Activated naive CD8-positive, alpha-beta T cell (primary cell): Measurements from ENCODE around the gene ZFC3H1.
A peak's percentile ranks its signal among the peaks of the same experiment; 100 is the strongest.
"Not testable (repeated sequence)": the region's sequence is repeated elsewhere in the genome, so short reads cannot be mapped to it uniquely, and the experiment has no call there.

Source experiments
- H3K27ac Mint-ChIP-seq: one replicate; pipeline ENCODE4 v1.8.0; 2021; ENCODE audit warnings: mixed read lengths
- H3K27me3 Mint-ChIP-seq: one replicate; pipeline ENCODE4 v1.8.0; 2021; ENCODE audit warnings: mixed read lengths
- H3K36me3 Mint-ChIP-seq: one replicate; pipeline ENCODE4 v1.8.0; 2021; ENCODE audit warnings: mixed read lengths
- H3K4me1 Mint-ChIP-seq: one replicate; pipeline ENCODE4 v1.8.0; 2021; ENCODE audit warnings: low read depth, mixed read lengths
- H3K4me3 Mint-ChIP-seq: one replicate; pipeline ENCODE4 v1.8.0; 2021; ENCODE audit warnings: mild to moderate bottlenecking, mixed read lengths
- H3K9me3 Mint-ChIP-seq: one replicate; pipeline ENCODE4 v1.8.0; 2021; ENCODE audit warnings: low read depth, mixed read lengths

The ZFC3H1 gene

GRCh38 chr12:71663561-71664410 lies at the start of gene ZFC3H1, which contains the start of gene THAP2:
Gene ZFC3H1 (minus strand): TSS chr12:71663848. CDS start chr12:71663610, 238 bp downstream.
Gene THAP2 (plus strand): TSS chr12:71664301. CDS start chr12:71664510, 209 bp downstream.
- H3K27ac Mint-ChIP-seq: peak within 1 kb of the TSS; percentile 99
- H3K4me1 Mint-ChIP-seq: peaks cover 51% of the 10 kb centered on the region
- H3K4me3 Mint-ChIP-seq: peak within 1 kb of the TSS; percentile 98
- no peaks in the 10 kb centered on the region for H3K27me3 Mint-ChIP-seq
- H3K36me3 Mint-ChIP-seq: peaks cover 25% of the 10 kb centered on the region
- peaks cover 6% of the 10 kb centered on the region for H3K9me3 Mint-ChIP-seq

- Mint-ChIP-seq H3K4me3 (no peak overlapping the region), H3K4me1 (peaks cover 5% of the 10 kb centered on the region), H3K36me3 (peaks cover 26% of the 10 kb centered on the region), H3K27ac (no peak overlapping the region), H3K9me3 (peaks cover 34% of the 10 kb centered on the region), H3K27me3 (no peaks in the 10 kb centered on the region)
Observed at GRCh38 chr12:71710276-71711125, 46.9 kb upstream of the ZFC3H1 start.

- H3K27ac Mint-ChIP-seq: no peak overlapping the region
- no peak overlapping the region for H3K4me3 Mint-ChIP-seq
- H3K4me1 Mint-ChIP-seq: peaks cover 5% of the 10 kb centered on the region
- peaks cover 29% of the 10 kb centered on the region for H3K36me3 Mint-ChIP-seq
- H3K9me3 Mint-ChIP-seq: peaks cover 20% of the 10 kb centered on the region
- no peaks in the 10 kb centered on the region for H3K27me3 Mint-ChIP-seq
Observed at GRCh38 chr12:71708658-71709057, 45.0 kb upstream of the ZFC3H1 start.

- Mint-ChIP-seq H3K27ac (no peak overlapping the region), H3K4me3 (no peak overlapping the region), H3K27me3 (no peaks in the 10 kb centered on the region), H3K9me3 (no peaks in the 10 kb centered on the region), H3K36me3 (peaks cover 17% of the 10 kb centered on the region), H3K4me1 (peaks cover 5% of the 10 kb centered on the region)
Observed at GRCh38 chr12:71704920-71705319, 41.3 kb upstream of the ZFC3H1 start.

- Mint-ChIP-seq H3K27ac (no peak overlapping the region), H3K9me3 (no peaks in the 10 kb centered on the region), H3K4me3 (no peak overlapping the region), H3K4me1 (peaks cover 4% of the 10 kb centered on the region), H3K27me3 (no peaks in the 10 kb centered on the region), H3K36me3 (peaks cover 11% of the 10 kb centered on the region)
Observed at GRCh38 chr12:71703206-71703605, 39.6 kb upstream of the ZFC3H1 start.

GRCh38 chr12:71702590-71702989 lies 38.9 kb upstream of the ZFC3H1 start:
- Mint-ChIP-seq H3K36me3 (peaks cover 10% of the 10 kb centered on the region), H3K27ac (no peak overlapping the region), H3K4me3 (no peak overlapping the region)

GRCh38 chr12:71702181-71702580 lies 38.5 kb upstream of the ZFC3H1 start:
- H3K27ac Mint-ChIP-seq, H3K27me3 Mint-ChIP-seq, H3K4me1 Mint-ChIP-seq, H3K9me3 Mint-ChIP-seq, H3K4me3 Mint-ChIP-seq, H3K36me3 Mint-ChIP-seq: not testable (repeated sequence)

More at GRCh38 chr12:71702590-71702989, 38.9 kb upstream of the ZFC3H1 start:
- no peaks in the 10 kb centered on the region for H3K4me1 Mint-ChIP-seq
- no peaks in the 10 kb centered on the region for H3K9me3 Mint-ChIP-seq
- H3K27me3 Mint-ChIP-seq: no peaks in the 10 kb centered on the region

GRCh38 chr12:71695782-71696181 lies 32.1 kb upstream of the ZFC3H1 start:
- Mint-ChIP-seq H3K27me3 (no peaks in the 10 kb centered on the region), H3K27ac (no peak overlapping the region)

GRCh38 chr12:71694099-71694820 lies 30.6 kb upstream of the ZFC3H1 start:
- H3K27me3 Mint-ChIP-seq: no peaks in the 10 kb centered on the region
- H3K4me1 Mint-ChIP-seq: peaks cover 20% of the 10 kb centered on the region
- H3K27ac Mint-ChIP-seq: no peak overlapping the region
- peaks cover 9% of the 10 kb centered on the region for H3K36me3 Mint-ChIP-seq
- H3K4me3 Mint-ChIP-seq: no peak overlapping the region
- no peaks in the 10 kb centered on the region for H3K9me3 Mint-ChIP-seq

More at GRCh38 chr12:71695782-71696181, 32.1 kb upstream of the ZFC3H1 start:
- peaks cover 12% of the 10 kb centered on the region for H3K4me1 Mint-ChIP-seq
- no peaks in the 10 kb centered on the region for H3K9me3 Mint-ChIP-seq
- peaks cover 12% of the 10 kb centered on the region for H3K36me3 Mint-ChIP-seq
- H3K4me3 Mint-ChIP-seq: no peak overlapping the region

- H3K4me3 Mint-ChIP-seq, H3K36me3 Mint-ChIP-seq, H3K9me3 Mint-ChIP-seq, H3K27me3 Mint-ChIP-seq, H3K27ac Mint-ChIP-seq: not testable (repeated sequence)
- peaks cover 24% of the 10 kb centered on the region for H3K4me1 Mint-ChIP-seq
Observed at GRCh38 chr12:71693651-71694050, 30.0 kb upstream of the ZFC3H1 start.

- no peak overlapping the region for H3K4me3 Mint-ChIP-seq
- H3K4me1 Mint-ChIP-seq: peaks cover 30% of the 10 kb centered on the region
- H3K36me3 Mint-ChIP-seq: peaks cover 7% of the 10 kb centered on the region
- H3K9me3 Mint-ChIP-seq: no peaks in the 10 kb centered on the region
- no peaks in the 10 kb centered on the region for H3K27me3 Mint-ChIP-seq
- H3K27ac Mint-ChIP-seq: no peak overlapping the region
Observed at GRCh38 chr12:71693126-71693525, 29.5 kb upstream of the ZFC3H1 start.

- no peaks in the 10 kb centered on the region for H3K9me3 Mint-ChIP-seq
- H3K36me3 Mint-ChIP-seq: peaks cover 5% of the 10 kb centered on the region
- H3K4me3 Mint-ChIP-seq: no peak overlapping the region
- H3K4me1 Mint-ChIP-seq: peaks cover 41% of the 10 kb centered on the region
- H3K27me3 Mint-ChIP-seq: no peaks in the 10 kb centered on the region
- H3K27ac Mint-ChIP-seq: no peak overlapping the region
Observed at GRCh38 chr12:71691504-71692129, 28.0 kb upstream of the ZFC3H1 start.

- Mint-ChIP-seq H3K36me3 (no peaks in the 10 kb centered on the region), H3K4me1 (peaks cover 44% of the 10 kb centered on the region), H3K27ac (no peak overlapping the region), H3K4me3 (peak overlapping the region; percentile 6), H3K27me3 (no peaks in the 10 kb centered on the region), H3K9me3 (no peaks in the 10 kb centered on the region)
Observed at GRCh38 chr12:71688961-71689570, 25.4 kb upstream of the ZFC3H1 start.

- not testable (repeated sequence) for H3K27ac Mint-ChIP-seq, H3K27me3 Mint-ChIP-seq, H3K9me3 Mint-ChIP-seq, H3K36me3 Mint-ChIP-seq
- Mint-ChIP-seq H3K4me1 (peaks cover 44% of the 10 kb centered on the region), H3K4me3 (peak overlapping the region; percentile 98)
Observed at GRCh38 chr12:71687172-71687571, 23.5 kb upstream of the ZFC3H1 start.
